Lung (tissue), 12 donors: ENCODE data around the gene MBD6. TPM values are rescaled to one million over a fixed set of nuclear protein-coding genes. Genes with fewer than 3 reads are reported as not detected.

Experiments
- ATAC-seq: fragments of 200-7000 bp; cut with Tn5 transposase; one replicate; pipeline ENCODE4 v1.9.1; 2020; ENCODE audit warnings: moderate number of reproducible peaks; ENCODE audit not compliant: insufficient read depth, low FRiP score
- DNase-seq, 3 donors: peaks; one replicate each; pipeline ENCODE4 v3.0.0-alpha.2; 2013 to 2017
- H3K27ac ChIP-seq, 2 donors: one replicate each; pipeline ENCODE4 v1.5.1; 2013; ENCODE audit warnings: mild to moderate bottlenecking in 2 of 2, moderate library complexity in 2 of 2, control low read depth in 1 of 2, inconsistent platforms in 1 of 2, low read depth in 1 of 2, low read length in 1 of 2
- H3K27me3 ChIP-seq, 3 donors: one replicate each; pipeline ENCODE4 v1.5.1; 2013; ENCODE audit warnings: low read length in 2 of 3; ENCODE audit not compliant: control insufficient read depth in 3 of 3, insufficient read depth in 3 of 3
- H3K36me3 ChIP-seq, 4 donors: one replicate each; pipeline ENCODE4 v1.5.1; 2013; ENCODE audit warnings: low read length in 4 of 4, mild to moderate bottlenecking in 1 of 4, moderate library complexity in 1 of 4; ENCODE audit not compliant: control insufficient read depth in 4 of 4, insufficient read depth in 4 of 4
- H3K4me1 ChIP-seq, 5 donors: one replicate each; pipeline ENCODE4 v1.5.1; 2013; ENCODE audit warnings: low read length in 5 of 5, mild to moderate bottlenecking in 2 of 5, moderate library complexity in 1 of 5; ENCODE audit not compliant: control insufficient read depth in 5 of 5, insufficient read depth in 5 of 5
- H3K4me3 ChIP-seq: one replicate; pipeline ENCODE4 v1.5.1; 2013; ENCODE audit warnings: mild to moderate bottlenecking, control low read depth, moderate library complexity
- H3K9ac ChIP-seq, 2 donors: one replicate each; pipeline ENCODE4 v1.5.1; 2013; ENCODE audit warnings: low read length in 2 of 2, control low read depth in 1 of 2; ENCODE audit not compliant: insufficient read depth in 1 of 2
- H3K9me3 ChIP-seq, 4 donors: one replicate each; pipeline ENCODE4 v1.5.1; 2013; ENCODE audit warnings: low read length in 3 of 4, mild to moderate bottlenecking in 1 of 4, moderate library complexity in 1 of 4; ENCODE audit not compliant: control insufficient read depth in 4 of 4, insufficient read depth in 3 of 4
- CTCF ChIP-seq: IDR thresholded peaks from 2 replicates; pipeline ENCODE4 v1.5.1; 2012; ENCODE audit warnings: mild to moderate bottlenecking; ENCODE audit errors: control extremely low read depth, extremely low read depth
- WGBS, 2 donors: extraction: QIAGEN DNeasy Blood & Tissue Kit; methylation state at CpG; one replicate each; pipeline ENCODE4 v1.1.7; 2013; 5-methylcytosine and 5-hydroxymethylcytosine counted together
- polyA plus RNA-seq, 2 donors: library from polyadenylated mRNA; stranded (reverse); fragments of 200-250 nt; gene quantifications; one replicate each; pipeline ENCODE4 v1.2.1, GENCODE V29; 2013
- total RNA-seq, 2 donors: library from RNA; depleted of rRNA in 1 of 2; stranded (reverse); fragments of >200 nt in 1 of 2; gene quantifications; one replicate each; pipeline ENCODE4 v1.2.1, GENCODE V29; 2014 to 2021
- donor health status: control.
- donor health status: control.
- donor health status: Bipolar disorder and iron deficiency.
- donor health status: healthy.
- donor health status: DM: yes; HTN: yes; CAD: no.

The MBD6 gene
- total and polyA plus RNA-seq, 4 donors = 26.0 to 132 (median 39.6) TPM

DNA sequence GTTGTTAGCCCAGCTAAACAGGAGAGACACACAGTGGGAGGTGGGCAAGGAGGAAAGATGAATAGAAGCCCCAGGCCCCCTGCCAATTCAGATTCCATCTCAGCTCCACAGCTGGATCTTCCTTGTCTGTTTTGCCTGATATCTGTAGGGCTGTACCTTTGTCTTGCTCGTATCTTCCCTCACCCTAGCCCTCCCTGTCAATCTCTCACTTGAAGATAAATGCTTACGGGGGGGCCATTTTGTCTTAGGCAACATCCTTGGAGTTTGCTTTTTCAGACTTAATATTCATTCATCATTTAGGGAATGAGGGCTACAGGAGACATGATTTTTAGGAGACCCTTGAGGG, 29.7 kb downstream of the MBD6 start:
- H3K4me3 ChIP-seq = no peak overlapping the region
- H3K27me3 ChIP-seq = peaks cover 0 to 46% (median 25%) of the 10 kb centered on the region in 3 donors
- ATAC-seq (no peak), DNase-seq (no peak)
- no peak overlapping the region for H3K27ac ChIP-seq
- H3K36me3 ChIP-seq = no peaks in the 10 kb centered on the region
- no peak overlapping the region for H3K9ac ChIP-seq
- peaks cover 0 to 5% (median 0%) of the 10 kb centered on the region in 5 donors for H3K4me1 ChIP-seq
- no peak for TF ChIP-seq CTCF
- no peaks in the 10 kb centered on the region for H3K9me3 ChIP-seq
- WGBS, 2 donors = 87 to 88% methylated on average over 2 of the region's 2 CpGs

DNA sequence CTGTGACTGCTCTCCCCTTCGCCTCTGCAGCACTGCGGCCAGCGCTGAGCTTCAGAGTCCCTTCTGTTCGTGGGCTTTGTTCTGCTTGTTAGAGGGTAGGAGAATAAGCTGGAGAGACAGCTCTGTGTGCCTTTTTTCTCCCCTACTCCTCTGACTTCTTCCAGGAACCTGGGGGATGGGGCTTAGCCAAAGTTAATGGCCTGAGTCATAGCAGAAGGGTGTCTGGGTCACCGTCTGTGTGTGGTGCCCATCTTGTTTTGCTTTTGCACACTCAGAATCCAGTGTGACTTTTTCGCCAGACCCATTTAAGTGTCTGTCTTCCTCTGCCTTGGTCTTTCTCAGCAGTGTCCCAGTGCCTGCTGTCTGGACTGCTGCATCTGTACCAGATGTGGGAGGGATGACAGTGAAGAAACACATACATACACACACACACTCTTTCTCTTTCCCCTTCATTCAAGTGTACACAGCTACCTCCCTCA, 30.2 kb downstream of the MBD6 start:
- Histone ChIP-seq H3K27ac (no peak overlapping the region), H3K36me3 (no peaks in the 10 kb centered on the region), H3K27me3 (peaks cover 0 to 41% (median 24%) of the 10 kb centered on the region in 3 donors), H3K9me3 (no peaks in the 10 kb centered on the region), H3K4me3 (no peak overlapping the region), H3K4me1 (peaks cover 0 to 5% (median 0%) of the 10 kb centered on the region in 5 donors), H3K9ac (no peak overlapping the region)
- WGBS, 2 donors = 64 to 84% methylated on average over 6 of the region's 6 CpGs
- DNase-seq = no peak
- TF ChIP-seq CTCF = no peak
- ATAC-seq = no peak

DNA sequence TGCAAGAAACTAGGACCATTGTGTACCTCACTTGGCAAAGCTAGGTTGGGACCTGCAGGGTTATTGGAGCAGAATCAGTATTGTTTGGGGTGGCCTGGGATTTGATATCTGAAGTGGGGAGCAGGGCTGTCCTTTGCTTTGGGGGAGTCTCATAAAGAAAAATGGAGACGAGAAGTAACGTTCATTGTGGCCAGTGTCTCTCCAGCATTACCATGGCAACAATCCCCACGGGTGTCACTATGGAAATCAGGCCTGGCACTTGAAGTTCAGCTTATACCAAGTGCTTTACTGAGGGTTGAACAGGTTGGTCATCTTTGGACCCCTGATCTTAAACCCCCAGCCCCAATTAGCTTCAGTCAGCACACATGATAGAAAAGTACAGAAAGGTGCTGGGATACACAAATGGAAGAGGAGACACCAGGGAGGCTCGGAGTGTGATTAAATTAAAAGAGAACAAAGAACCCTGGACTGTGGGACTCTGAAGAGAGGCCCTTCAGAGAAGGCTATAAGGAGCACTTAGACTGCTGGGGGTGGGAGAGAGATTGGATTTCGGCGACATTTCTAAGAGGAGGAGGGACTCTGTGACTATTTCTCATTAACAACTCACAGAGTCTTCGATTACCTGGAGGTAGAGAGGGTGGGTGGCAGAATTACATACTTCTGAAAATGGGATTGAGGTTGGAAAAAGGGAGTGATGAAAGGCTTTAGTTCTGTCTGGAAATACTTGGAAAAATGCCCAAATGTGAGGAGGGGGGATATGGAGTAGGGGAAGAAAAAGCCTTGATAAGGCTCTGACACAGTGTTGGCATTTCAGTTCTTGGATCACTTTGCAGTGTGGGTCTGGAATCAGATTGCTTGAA, 30.9 kb downstream of the MBD6 start:
- ATAC-seq = no peak
- H3K27ac ChIP-seq = no peak overlapping the region
- TF ChIP-seq CTCF = no peak
- no peaks in the 10 kb centered on the region for H3K36me3 ChIP-seq
- H3K9me3 ChIP-seq = no peaks in the 10 kb centered on the region
- no peak overlapping the region for H3K9ac ChIP-seq
- H3K4me3 ChIP-seq = no peak overlapping the region
- peaks cover 0 to 34% (median 19%) of the 10 kb centered on the region in 3 donors for H3K27me3 ChIP-seq
- H3K4me1 ChIP-seq = peaks cover 0 to 5% (median 0%) of the 10 kb centered on the region in 5 donors
- peak; percentile 19 to 47 (median 33) for DNase-seq
- WGBS, 2 donors = 59 to 81% methylated on average over 7 of the region's 7 CpGs
